T47D (cell line): ENCODE results near the gene GET4.

ENCODE experiments used
- DNase-seq, 2 experiments: peaks; one replicate each; pipeline versions ENCODE4 v3.0.0 to v3.0.0-alpha.2; 2011 to 2012; ENCODE audit warnings: low read depth in 1 of 2, low spot score in 1 of 2
- JUND ChIP-seq: IDR thresholded peaks from 2 replicates; pipeline ENCODE4 v1.6.1; 2012; ENCODE audit warnings: low read depth
- in situ Hi-C: cut with HindIII; loops from 2 replicates; pipeline ENCODE4 v1.10.0; 2016; ENCODE audit warnings: low sequenced_read_pairs, low pct_unique_long_range_greater_than_20kb

Gene GET4

DNA sequence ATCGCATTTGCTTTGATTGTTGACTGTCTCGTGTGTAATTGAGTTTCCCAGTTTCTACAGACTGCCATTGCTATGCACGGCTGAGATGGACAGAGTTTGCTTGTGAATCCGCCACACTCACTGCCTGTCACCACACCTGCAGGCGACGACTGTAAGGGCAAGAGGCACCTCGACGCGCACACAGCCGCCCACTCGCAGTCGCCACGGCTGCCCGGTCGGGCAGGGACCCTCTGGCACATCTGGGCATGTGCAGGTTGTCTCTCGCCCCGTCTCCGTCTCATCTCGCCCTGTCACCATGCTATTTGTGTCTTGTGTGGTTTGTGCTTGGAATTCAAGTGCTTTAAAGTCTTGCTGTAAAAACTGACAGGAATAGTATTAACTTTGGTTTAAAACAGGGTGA, 26.6 kb upstream of the GET4 start:
- TF ChIP-seq JUND = no peak
- in situ Hi-C loops = no loop called here
- DNase-seq = no peak

- TF ChIP-seq JUND = no peak
- in situ Hi-C loops = no loop called here
- no peak for DNase-seq
Measured at GRCh38 chr7:851204-851603, 25.1 kb upstream of the GET4 start.

DNA sequence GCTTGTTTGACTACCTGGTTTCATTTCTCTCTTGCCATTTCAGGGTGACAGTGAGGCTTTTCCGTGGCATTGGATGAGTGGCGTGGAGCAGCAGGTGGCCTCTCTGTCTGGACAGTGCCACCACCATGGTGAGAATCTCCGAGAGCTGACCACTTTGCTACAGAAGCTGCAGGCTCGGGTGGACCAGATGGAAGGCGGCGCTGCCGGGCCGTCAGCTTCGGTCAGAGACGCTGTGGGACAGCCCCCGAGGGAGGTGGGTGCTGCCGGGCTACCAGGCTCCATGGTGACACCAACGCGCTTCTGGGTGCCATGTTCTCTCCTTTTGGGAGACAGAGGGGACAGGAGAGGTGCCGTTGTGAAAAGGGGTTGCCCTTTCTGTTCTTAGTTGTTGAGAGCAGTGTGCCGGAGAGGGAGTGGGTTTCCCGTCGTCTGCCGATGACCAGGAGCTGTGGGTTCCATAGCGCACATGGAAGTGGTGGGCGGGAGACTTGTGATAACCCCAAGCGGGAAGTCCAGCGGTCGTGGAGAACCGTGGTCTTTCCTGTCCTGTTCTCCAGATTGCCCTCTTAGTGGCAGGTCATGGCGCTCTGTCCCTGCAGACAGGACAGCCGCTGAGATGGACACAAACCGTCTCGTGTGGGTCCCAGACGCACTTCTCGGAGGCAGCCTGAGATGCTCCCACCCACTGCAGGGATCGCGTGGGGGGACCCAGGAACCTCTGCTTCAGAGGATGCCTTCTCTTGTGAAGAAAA, 22.8 kb upstream of the GET4 start:
- DNase-seq = no peak
- in situ Hi-C loops = no loop called here
- TF ChIP-seq JUND = no peak

DNA sequence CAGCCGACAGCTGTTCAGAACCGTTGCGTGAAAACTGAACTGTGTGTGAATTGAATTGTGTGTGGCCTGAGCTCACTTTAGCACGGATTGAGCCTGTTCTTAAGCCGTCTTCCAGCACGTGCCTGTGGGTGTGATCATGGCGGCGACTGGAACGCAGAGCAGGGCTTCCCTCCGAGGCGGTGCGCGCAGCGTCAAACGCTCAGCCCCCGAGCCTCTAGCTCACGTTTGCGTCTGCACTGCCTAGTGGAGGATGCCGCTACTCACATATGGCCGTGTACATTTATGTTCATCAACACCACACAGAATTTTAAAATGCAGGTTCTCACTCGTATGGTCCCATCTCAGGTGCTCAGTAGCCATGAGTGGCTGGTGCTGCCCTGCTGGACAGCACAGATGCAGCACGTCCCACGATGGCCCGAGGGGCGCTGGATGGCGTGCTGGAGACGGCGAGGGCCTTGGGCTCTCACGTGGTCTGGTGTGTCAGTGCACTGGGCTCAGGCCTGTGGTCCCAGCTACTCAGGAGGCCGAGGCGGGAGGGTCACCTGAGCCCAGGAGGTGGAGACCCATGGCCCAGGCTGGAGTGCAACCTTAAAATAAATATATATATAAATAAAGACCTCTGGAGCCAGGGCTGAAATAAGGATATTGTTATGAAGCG, 22.1 kb upstream of the GET4 start:
- TF ChIP-seq JUND = no peak
- DNase-seq = no peak
- in situ Hi-C loops = no loop called here

DNA sequence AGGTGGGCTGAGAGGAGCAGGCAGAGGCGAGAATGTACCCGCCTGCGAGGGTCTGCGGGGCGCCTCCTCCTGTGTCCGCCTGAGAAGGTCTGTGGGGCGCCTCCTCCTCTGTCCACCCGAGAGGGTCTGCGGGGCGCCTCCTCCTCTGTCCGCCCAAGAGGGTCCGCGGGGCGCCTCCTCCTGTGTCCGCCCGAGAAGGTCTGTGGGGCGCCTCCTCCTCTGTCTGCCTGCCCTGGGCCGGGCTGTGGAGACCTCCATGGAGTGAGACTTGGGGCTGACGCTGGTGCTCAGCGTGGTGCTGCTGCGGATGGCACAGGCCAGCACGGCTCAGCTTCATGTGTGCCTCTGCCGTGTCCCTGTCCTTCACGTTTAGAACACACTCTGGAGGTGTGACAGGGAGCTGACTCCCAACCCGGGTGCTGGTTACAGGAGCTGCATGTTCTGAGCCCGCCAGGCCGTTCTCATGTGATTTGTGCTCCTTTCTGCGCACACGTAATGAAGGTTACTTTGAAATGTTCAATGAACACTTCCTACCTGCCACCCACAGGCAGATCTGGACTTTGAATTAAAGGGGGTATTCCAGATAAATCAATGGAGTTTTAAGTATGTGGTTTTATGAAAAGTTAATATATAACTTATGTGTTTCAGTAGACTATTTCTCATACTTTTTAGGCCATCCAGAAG, 20.5 kb upstream of the GET4 start:
- in situ Hi-C loops = no loop called here
- no peak for DNase-seq
- no peak for TF ChIP-seq JUND

DNA sequence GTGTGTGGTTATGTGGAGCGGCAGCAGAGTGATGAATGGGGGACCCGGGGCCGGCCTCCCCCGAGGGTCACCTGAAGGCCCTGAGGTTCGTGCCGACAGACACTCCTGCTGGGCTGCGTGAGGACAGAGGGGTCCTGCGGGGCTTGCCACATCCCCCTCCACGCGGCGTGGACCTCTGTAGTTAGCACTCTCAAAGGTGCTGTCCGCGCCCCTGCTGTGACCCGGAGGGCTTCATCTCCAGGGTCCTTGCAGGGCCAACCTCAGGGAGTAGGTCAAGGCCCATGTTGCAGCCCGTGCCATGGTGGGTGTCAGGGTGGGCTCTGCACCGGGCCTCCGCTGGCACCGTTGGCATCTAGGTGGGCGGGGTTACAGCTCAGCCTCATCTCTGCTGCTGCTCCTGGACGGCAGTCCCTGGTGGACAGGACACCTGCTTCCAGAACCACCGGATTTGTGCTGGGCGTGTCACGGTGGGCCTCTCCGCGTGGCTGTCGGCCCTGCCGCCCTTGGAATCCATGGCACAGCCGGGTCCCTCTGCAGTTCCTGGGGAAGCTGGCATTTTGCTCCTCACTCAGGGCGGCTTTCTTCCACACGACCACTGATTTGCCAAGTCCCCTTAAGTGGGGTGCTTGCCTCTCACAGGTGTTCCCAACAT, 19.8 kb upstream of the GET4 start:
- in situ Hi-C loops = no loop called here
- DNase-seq = no peak
- TF ChIP-seq JUND = no peak

DNA sequence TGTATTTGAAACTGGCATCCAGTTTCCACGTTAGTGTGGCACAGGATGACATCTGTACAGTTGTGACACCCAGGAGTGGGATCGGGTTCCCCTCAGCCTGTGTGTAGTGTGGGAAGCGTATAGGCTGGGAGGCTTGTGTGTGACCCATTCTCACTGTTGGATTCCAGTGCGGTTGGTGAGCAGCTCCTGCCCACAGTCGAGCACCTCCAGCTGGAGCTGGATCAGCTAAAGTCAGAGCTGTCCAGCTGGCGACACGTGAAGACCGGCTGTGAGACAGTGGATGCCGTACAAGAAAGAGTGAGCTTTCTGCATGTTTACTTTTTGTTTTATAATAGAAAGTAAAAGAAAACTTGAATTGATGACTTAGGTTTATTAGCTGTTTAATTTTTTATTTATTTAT, 18.7 kb upstream of the GET4 start:
- DNase-seq = no peak
- in situ Hi-C loops = no loop called here
- no peak for TF ChIP-seq JUND

- TF ChIP-seq JUND = no peak
- in situ Hi-C loops = no loop called here
- no peak for DNase-seq
Measured at GRCh38 chr7:859359-860030, 16.9 kb upstream of the GET4 start.

DNA sequence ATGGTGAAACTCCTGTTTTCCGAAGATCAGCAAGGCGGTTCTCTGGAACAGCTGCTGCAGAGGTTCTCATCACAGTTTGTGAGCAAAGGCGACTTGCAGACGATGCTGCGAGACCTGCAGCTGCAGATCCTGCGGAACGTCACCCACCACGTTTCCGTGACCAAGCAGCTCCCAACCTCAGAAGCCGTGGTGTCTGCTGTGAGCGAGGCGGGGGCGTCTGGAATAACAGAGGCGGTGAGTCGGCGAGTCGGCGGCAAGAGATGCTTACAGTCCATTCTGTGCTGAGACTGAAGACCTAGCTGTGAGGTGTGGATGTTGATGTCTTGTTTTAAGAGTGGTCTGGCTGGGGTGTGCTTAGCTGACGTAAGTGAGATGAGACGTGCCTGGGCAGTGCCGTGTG, 16.2 kb upstream of the GET4 start:
- in situ Hi-C loops = no loop called here
- no peak for TF ChIP-seq JUND
- DNase-seq = no peak

- in situ Hi-C loops = no loop called here
- no peak for DNase-seq
- TF ChIP-seq JUND = no peak
Measured at GRCh38 chr7:861222-861621, 15.1 kb upstream of the GET4 start.

GRCh38 chr7:862157-862556, 14.2 kb upstream of the GET4 start:
- in situ Hi-C loops = no loop called here
- TF ChIP-seq JUND = no peak
- DNase-seq = no peak

DNA sequence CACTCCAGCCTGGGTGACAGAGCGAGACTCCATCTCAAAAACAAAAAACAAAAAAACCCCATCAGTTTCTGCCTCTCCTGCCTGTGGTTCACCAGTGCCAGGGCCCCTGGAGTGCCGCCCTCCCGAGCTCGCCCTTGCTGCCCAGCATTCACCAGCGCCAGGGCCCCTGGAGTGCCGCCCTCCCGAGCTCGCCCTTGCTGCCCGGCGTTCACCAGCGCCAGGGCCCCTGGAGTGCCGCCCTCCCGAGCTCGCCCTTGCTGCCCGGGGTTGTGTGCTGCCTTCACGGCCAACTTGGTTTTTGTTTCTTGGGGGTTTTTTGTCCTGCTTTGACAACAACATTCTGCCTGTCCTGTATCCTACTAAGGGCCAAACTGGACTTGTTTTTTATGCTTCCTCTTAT, 13.2 kb upstream of the GET4 start:
- no peak for DNase-seq
- in situ Hi-C loops = no loop called here
- no peak for TF ChIP-seq JUND
